ENCODE results near the gene AKR7A3. TPM values are rescaled to one million over a fixed set of nuclear protein-coding genes. Genes with fewer than 3 reads are reported as not detected.
"Not testable (repeated sequence)": the region's sequence is repeated elsewhere in the genome, so short reads cannot be mapped to it uniquely, and the experiment has no call there.

The AKR7A3 gene
- total RNA-seq: 1.7 and 1.8 TPM in 2 replicates

DNA sequence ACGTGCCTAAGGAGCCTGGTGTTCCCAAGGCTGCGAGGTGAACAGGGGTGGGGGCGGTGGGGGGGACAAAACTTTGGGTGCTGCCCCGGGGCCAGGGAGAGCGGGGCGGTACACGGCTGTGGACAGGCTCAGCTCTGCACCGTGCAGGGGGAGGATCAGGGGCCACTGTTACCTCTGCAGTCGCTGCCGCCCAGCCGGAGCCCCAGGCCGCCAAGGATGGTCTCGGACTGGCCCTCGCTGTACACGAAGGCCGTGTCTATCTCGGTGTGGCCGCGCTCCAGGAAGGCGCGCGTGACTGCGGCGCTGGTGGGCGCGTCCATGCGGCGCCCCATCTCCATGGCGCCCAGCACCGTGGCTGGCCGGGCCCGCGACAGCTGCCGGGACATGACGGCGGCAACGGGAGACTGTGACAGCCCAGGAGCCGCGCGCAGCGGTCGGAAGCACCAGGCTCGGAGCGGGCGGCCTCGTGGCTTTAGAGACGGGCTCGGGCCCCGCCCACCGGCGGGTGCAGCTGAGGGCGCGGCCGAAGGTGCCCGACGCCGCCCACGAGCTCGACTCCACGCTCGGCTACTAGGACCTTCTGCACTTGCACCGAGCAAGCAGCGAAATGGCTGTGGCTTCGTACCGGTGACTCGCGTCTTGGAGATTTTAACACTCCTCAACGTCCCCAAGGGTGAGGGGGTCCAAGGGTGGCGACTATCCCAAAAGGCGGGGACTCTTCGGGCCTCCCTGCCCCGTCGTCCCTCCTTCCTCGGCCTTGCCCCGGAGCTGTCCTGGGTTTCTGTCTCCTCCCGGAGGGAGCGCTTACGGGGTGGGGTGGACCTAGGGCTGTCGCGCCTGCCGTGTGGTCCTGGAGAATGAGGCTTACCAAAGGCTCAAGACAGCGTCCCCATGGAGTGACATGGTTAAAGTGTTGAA is at the start of gene AKR7A3:
Gene AKR7A3, minus strand, starts transcription at position 447 of the 918 bp plus-strand sequence. Its CDS starts 61 bp downstream, at position 386.
- intact Hi-C loops (cut with micrococcal nuclease): not testable (repeated sequence)

DNA sequence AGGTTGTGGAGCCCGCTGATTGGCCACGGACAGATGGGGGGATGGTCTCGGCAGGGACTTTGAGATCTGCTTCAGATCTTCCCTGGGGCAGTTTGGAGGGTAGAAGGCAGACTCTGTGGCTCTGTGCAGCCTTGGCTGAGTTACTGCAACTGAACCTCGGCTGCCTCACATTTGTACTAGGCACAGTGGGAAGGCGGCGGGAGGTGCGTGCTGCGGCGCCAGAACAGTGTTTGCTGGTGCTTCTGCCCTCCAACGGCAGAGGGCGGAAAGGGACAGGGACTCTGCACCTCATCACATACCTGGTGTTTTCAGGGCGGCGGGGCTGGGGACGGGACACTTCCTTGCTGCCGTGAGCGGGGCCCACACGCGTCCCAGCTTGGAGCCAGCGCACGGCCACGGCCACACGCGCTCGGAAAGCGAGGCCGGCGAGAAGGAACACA is 49.8 kb upstream of the AKR7A3 start:
- intact Hi-C loops (cut with micrococcal nuclease): no loop called here

DNA sequence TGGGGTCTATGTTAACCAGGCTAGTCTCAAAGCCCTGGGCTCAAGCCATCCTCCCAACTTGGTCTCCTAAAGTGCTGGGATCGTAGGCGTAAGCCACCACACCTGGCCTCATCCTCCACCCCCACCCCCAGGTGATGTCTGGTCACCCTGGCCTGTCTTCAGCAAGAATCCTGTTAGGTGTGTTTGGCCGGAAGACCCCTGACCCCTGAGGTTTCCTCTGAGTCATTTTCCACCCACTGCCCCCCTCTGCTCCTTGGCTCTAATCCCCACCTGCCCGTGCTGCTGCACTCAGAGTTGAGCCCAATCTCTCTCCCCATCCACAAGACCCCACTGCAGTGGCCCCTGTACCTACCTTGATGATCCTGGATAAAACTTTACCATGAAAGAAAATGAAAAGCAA is 48.7 kb upstream of the AKR7A3 start:
- intact Hi-C loops (cut with micrococcal nuclease): no loop called here

DNA sequence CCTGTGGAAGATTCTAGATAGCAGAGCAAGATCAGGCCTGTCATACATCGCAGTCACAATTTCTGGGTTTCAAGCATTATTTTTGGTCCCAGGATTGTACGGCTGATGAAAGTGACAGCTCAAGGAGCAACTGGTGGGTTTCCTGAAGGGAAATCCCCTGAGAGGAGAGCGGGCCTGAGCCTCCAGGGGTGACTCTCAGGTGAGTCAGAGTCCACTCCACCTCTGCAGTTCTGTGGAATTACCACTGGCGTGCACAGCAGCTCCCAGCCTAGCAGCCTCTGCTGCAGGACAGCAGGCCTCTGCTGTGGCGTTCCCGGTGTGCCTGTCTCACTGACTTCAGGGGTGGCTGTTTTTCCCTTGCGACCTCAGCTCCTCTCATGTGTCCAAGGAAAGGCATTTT is 48.0 kb upstream of the AKR7A3 start:
- intact Hi-C loops (cut with micrococcal nuclease): no loop called here

DNA sequence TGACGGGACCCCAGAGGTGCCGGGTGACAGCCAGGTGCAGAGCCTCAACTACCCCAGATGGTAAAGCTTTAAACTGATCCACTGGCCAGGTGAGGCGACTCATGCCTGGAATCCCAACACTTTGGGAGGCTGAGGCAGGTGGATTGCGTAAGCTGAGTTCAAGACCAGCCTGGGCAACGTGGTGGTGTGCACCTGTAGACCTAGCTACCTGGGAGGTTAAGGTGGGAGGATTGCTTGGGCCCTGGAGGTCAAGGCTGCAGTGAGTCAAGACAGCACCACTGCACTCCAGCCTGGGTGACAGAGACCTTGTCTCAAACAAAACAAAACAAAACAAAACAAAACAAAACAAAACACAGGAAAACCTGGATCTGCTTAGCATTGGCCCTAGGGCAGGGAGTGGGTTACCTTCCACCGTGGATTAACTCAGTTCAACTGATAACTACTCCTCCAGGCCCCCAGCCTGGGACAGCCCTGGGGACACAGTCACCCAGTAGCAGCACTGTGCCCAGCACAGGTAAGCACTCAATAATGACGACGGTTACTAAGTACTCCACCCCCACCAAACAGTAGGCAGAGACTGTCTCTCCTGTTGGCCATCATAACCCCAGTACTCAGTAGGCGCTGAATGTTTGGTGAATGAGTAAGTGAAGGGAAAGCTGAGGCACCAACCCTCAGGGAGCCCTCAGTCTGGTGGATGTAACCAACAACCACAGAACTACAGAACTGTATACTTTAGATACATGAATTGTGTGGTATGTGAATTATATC is 45.2 kb upstream of the AKR7A3 start:
- intact Hi-C loops (cut with micrococcal nuclease): no loop called here

DNA sequence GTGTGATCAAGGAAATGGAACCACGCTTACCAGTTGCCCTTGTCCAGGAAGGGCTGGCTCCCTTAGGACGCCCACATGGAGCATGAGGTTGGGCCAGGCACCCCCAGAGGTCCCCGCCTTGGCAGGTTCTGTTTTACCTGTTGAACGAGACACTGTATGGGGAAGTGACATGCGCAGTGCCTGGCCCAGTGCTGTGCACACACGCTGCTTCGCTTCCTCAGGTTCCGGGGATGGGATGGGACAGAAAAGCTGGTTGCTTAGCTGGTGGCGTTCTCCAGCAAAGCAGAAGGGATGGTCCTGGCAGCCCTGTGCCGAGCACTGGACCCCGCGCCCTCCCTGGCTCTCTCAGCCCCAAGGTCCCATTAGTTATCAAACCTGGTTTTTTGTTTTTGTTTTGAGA is 44.3 kb upstream of the AKR7A3 start:
- intact Hi-C loops (cut with micrococcal nuclease): no loop called here

DNA sequence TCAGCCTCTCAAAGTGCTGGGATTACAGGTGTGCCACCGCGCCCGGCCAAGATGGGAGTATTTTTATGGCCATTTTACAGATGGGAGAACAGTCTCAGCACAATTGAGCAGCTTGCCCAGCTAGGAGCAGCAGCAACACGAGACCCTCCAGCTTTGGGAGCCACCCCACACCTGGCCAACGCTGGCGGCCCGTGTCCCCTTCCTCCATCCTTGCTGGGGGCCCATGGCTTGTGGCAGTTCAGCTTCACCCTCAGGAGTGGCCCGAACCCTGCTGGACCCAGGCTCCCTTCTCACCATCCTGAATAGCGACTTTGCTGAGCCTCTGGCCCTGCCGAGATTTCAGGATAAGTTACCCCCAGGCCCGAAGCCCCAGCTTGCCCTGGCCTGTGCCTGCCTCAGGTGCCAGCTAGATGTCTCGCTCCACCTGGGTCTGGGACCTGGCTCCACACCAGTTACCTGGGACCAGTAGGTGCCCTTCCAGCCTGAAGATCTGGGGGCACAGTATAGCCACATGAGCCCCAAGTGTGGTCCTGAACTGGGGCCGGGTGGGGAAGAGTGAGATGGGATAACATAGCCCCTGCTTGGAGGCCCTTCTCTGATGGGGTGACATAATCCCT is 42.8 kb upstream of the AKR7A3 start:
- intact Hi-C loops (cut with micrococcal nuclease): no loop called here

DNA sequence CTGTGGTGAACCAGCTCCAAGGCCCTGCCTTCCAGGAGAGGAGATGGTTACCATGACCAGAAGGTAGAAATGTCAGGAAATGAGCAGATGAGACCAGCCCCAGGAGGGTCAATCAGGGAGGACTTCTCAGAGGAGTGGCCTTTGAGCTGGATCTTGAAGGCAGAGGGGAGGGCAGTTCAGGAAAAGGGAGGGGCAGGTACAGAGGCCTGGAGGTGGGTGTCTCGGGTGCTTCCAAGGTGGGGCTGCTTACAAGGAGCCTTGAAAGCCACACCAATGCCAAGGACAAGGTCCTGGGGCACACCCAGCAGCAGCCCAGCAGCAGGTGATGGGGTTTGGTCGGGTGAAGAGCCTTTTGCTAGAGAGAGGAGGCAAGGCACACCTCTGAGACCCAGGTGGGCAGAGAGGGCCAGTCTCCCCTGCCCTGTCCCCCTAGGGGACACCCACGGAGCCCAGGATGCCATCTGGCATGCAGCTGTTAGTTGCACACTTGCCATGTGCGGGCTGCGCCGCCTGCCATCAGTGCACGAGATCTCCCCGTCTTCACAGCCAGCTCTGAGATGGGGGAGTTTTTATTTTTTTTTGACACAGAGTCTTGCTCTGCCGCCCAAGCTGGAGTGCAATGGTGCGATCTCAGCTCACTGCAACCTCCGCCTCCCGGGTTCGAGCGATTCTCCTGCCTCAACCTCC is 42.0 kb upstream of the AKR7A3 start:
- intact Hi-C loops (cut with micrococcal nuclease): no loop called here

DNA sequence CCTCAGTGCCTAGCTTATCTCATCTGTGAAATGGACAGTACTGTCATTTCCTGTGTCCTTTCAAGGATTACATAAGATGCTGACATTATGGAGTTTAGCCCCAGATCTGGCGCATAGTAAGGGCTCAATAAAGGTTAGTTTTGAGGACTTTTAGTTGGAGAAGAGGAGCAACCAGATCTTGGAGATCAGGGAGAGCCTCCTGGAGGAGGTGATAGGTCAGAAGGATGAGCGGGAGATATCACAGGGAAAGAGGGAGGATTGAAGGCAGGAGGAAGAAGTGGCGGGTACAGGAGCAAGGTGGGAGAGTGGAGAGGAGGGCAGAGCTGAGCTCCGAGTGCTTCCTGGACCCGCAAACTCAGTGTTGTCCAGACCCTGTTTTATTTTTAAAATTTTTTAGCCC is 41.0 kb upstream of the AKR7A3 start:
- intact Hi-C loops (cut with micrococcal nuclease): no loop called here

DNA sequence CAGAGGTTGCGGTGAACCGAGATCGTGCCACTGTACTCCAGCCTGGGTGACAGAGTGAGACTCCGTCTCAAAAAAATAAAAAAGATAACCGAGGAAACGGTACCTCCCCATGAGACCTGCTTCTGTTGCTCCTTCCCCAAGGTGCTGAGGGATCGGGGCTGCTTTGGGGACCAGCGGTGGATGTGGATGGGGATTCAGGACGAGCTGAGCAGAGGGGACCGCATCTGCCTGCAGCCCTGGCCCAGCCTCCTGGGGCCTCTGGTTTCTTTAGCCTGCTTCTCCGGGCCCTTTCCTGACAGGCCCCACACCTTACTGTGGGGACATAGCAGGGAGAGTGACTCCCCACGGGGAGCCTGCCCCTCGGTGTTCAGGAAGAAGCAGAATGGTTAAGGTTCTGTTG is 40.6 kb upstream of the AKR7A3 start:
- intact Hi-C loops (cut with micrococcal nuclease): no loop called here

DNA sequence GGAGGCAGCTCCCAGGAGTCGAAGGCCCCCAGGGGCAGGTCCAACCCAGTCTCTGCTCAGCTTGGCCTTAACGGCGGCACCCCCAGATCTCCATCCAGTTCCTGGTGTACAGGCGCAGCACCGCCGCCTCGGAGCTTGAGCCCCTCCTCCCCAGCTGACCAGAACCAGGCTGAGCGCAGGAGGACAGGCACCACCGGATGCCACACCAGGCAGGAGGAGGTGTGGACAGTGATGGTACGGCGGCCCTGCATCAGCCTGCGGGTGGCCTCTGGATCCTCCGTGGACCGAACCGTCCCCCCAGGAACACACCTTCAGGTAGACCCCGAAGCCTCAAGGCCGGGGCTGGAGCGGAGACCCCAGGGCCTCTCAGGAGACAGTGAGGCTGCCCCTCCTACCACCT is 39.9 kb upstream of the AKR7A3 start:
- intact Hi-C loops (cut with micrococcal nuclease): no loop called here

DNA sequence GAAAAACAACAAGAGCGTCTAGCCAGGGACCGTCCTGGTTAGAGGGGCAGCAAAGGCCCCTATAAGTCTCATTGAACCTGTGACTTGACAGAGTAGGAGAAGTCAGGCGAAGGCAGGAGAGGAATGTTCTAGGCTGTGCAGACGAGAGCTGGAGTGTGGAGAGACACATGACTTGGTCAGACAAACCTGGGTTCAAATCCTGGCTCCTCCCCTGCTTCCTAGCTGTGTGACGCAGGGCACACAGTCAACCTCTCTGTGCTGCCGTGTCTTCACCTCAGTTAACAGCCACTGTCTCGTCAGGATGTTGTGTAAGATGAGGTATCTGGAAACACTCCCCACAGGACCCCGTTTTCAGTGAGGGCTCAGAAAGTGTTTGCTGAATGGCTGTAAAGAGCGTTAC is 39.2 kb upstream of the AKR7A3 start:
- intact Hi-C loops (cut with micrococcal nuclease): no loop called here

DNA sequence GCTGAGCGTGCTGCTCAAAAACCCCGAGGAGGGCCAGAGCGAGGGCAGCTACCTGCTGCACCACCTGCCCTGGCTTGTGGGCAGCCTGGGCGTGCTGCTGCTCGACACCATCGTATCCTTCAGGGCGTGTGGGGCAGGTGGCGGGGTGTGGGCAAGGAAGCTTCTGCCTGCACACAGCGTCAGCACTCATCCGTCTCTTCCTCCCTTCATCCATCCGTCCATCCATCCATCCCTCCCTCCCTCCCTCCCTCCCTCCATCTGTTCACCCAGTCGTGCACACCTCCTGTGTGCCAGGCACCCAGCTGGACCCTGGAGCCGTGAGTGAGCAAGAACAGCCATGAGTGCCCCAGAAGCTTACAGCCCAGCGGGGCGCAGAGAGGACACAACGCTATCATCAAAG is 38.7 kb upstream of the AKR7A3 start:
- intact Hi-C loops (cut with micrococcal nuclease): no loop called here

DNA sequence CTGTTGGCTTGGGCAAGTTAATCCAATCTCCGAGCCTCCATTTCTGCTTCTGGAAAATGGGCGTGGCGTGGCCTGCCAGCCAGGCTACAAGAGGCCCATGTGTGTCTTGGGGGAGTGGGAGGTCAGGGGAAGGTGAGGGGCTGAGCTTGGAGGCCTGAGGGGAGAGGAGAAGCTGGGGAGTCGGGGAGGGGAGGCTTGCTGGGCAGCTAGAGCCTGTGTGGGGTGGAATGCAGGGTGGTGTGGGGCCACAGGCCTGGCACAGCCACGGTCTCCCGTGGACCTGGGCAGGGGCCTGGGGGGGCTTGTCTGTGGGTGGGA is 38.1 kb upstream of the AKR7A3 start:
- intact Hi-C loops (cut with micrococcal nuclease): no loop called here

DNA sequence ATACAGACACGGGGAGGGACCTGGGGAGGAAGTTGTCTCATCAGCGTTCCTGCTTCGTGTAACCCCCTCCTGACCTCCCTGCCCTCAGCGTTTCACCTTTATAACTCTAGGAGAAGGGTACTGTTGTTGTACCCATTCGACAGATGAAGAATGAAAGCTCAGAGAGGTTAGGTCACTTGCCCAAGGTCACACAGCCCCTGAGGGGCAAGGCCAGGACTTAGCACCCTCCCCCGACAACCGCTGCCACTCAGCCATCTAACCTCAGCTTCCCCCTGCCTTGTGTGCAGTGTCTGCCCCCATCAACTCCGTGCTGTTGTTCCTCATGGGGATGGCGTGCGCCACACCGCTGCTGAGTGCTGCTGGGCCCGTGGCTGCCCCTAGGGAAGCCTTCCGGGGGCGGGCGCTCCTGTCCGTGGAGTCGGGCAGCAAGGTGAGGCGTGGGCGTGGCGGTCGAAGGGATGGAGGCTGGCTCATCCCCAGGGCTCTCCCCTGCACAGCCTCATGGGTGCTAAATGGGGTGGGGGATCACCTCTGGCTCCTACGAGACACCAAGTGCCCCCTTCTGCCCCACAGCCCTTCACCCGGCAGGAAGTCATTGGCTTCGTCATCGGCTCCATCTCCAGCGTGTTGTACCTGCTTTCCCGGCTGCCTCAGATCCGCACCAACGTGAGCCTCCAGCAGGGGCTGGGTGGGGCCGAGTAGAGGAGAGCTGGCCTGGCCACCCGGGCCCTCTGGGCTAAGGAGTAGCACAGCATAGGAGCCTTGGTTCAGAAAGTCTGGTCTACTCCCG is 37.6 kb upstream of the AKR7A3 start:
- intact Hi-C loops (cut with micrococcal nuclease): no loop called here

DNA sequence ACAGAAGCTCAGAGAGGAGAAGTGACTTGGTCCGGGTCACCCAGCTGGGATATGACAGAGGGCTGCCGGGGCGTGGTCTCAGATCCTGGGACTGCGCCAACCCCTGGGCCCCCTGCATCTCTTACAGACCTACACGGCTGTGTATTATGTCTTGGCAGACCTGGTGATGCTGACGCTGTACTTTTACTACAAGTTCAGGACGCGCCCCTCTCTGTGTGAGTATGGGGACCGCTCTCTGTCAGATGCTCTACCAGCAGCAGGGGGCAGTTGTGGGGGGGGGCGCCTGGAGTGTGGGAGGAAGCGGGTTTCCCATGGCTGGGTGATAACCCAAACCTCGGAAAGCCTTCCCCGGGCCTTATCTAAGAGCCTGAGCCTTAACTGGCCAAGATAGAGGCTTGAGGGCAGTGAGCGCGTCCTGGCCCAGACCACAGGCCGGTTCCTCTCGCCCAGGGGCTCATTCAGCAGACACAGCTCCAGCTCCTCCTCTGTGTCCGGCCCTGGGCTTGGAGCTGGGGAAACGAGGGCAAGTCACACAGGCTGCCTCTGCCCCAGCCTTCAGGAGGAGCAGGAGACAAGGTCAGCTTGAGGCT is 36.9 kb upstream of the AKR7A3 start:
- intact Hi-C loops (cut with micrococcal nuclease): no loop called here

DNA sequence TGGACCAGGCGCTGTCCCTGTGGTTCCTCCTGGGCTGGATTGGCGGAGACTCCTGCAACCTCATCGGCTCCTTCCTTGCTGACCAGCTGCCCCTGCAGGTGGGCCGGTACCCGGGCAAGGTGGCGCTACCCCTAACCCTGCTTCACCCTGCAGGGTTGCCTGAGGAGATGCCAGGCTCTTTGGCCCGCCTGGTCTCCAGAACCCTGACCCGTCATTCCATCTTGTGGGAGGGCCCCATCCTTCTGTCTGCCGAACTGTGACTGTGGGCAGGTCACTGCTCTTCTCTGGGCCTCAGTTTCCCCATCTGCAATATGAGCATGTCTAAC is 36.1 kb upstream of the AKR7A3 start:
- intact Hi-C loops (cut with micrococcal nuclease): no loop called here

DNA sequence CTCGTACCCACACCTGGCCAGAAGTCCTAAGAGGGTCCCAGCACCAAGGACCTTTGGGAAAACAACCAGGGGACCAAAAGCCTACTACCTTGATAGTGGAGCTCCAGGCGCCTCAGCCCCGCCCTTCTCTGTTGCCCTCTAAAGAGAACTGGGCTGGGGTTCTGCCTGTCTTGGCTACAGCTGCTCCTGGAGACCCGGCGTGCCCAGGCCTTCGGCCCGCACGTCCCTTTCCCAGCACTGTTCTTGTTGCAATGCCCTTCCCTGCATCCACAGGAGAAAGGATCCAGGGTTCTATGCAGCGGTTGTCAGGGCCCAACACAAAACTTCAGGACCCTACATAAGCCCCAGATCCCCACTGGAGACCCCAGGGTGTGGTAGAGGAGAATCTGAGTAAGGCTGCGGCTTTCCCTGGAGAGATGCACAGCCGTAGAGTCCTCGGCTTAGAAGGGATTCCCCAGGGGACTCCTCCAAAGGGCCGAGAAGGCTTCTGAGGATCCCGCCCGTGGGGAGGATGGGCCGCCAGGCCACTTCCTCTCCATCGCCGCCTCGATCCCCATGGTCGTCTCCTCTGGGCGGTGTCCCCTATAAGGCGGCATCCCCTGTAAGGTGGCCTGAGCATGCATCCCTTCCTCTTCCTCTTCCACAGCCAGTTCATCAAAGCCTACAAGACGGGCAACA is 35.6 kb upstream of the AKR7A3 start:
- intact Hi-C loops (cut with micrococcal nuclease): no loop called here

DNA sequence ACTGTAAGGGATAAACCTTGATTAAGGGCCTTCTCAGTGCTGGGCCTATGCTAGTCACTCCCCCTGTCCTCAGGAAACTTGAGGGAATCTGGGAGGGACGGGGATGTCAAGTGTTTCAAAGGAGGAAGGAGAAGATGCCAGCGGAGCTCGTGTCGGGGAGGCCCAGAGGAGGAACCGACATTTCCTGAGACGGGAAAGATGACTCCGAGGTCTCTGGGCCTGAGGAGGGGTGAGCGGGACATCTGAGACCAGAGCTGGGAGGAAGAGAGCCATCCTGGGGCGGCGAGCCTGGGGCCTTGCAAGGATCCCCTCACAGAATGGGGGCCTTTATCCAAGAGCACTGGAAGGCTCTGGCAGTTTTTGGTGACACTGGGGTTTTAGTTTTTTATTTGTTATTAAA is 33.9 kb upstream of the AKR7A3 start:
- intact Hi-C loops (cut with micrococcal nuclease): no loop called here

DNA sequence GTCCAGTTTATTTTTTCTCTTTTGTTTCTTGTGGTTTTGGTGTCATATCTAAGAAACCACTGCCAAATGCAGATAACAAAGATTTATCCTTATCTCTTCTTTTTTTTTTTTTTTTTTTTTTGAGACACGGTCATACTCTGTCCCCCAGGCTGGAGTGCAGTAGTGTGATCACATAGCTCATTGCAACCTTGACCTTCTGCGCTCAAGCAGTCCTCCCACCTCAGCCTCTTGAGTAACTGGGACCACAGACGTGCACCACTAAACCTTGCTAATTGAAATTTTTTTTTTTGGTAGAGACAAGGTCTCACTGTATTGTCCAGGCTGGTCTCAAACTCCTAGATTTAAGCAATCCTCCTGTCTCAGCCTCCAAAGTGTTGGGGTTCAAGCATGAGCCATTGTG is 32.5 kb upstream of the AKR7A3 start:
- intact Hi-C loops (cut with micrococcal nuclease): no loop called here

Measured in T-helper 2 cell treated with Interferon-gamma antibody and Interleukin-4, amounts not matched to agents 100 ng/mL and 5 ng/mL, for 36 hours (primary cell).